Left renal cortex interstitium (tissue), 4 donors: ENCODE results near the gene PLIN4. TPM values are rescaled to one million over a fixed set of nuclear protein-coding genes. Genes with fewer than 3 reads are reported as not detected.
"Not testable (repeated sequence)": the region's sequence is repeated elsewhere in the genome, so short reads cannot be mapped to it uniquely, and the experiment has no call there.

ENCODE experiments used
- DNase-seq, 4 donors: peaks; one replicate each; pipeline ENCODE4 v3.0.0-alpha.2; 2013; ENCODE audit warnings: low read depth in 4 of 4, low spot score in 2 of 4, missing footprints in 1 of 4
- polyA plus RNA-seq, 4 donors: library from polyadenylated mRNA; unstranded; fragments of 120-200 nt; gene quantifications; one replicate each; pipeline ENCODE4 v1.2.1, GENCODE V29; 2013; ENCODE audit not compliant: insufficient read length in 4 of 4

The PLIN4 gene
- polyA plus RNA-seq, 4 donors, result 0.48 to 2.2 (median 1.1) TPM

GRCh38 chr19:4527377-4527776 lies 9.1 kb upstream of the PLIN4 start:
- not testable (repeated sequence) for DNase-seq

GRCh38 chr19:4525563-4526002 lies 7.3 kb upstream of the PLIN4 start:
- DNase-seq, result no peak

GRCh38 chr19:4524808-4525562 lies 6.7 kb upstream of the PLIN4 start:
- no peak for DNase-seq

- no peak for DNase-seq
Observed at GRCh38 chr19:4523306-4524110, 5.2 kb upstream of the PLIN4 start.

GRCh38 chr19:4522291-4523002 lies 4.2 kb upstream of the PLIN4 start:
- DNase-seq, result no peak

GRCh38 chr19:4521888-4522242 lies 3.6 kb upstream of the PLIN4 start:
- DNase-seq, result no peak

GRCh38 chr19:4521170-4521887 lies 3.0 kb upstream of the PLIN4 start:
- DNase-seq, result no peak

- no peak for DNase-seq
Observed at GRCh38 chr19:4519521-4520277, 1.4 kb upstream of the PLIN4 start.

GRCh38 chr19:4519172-4519496 lies 848 bp upstream of the PLIN4 start:
- DNase-seq, result no peak

GRCh38 chr19:4517451-4518057 lies 732 bp downstream of the PLIN4 start:
- DNase-seq, result no peak

- DNase-seq, result no peak
Observed at GRCh38 chr19:4516939-4517300, 1.4 kb downstream of the PLIN4 start.

- no peak for DNase-seq
Observed at GRCh38 chr19:4516199-4516938, 1.9 kb downstream of the PLIN4 start.

- DNase-seq, result no peak
Observed at GRCh38 chr19:4515732-4516131, 2.6 kb downstream of the PLIN4 start.

GRCh38 chr19:4513248-4513647 lies 5.0 kb downstream of the PLIN4 start:
- no peak for DNase-seq

- no peak for DNase-seq
Observed at GRCh38 chr19:4512070-4512469, 6.2 kb downstream of the PLIN4 start.

GRCh38 chr19:4511300-4512054 lies 6.8 kb downstream of the PLIN4 start:
- DNase-seq, result no peak

GRCh38 chr19:4510435-4511255 lies 7.6 kb downstream of the PLIN4 start:
- no peak for DNase-seq

- no peak for DNase-seq
Observed at GRCh38 chr19:4508698-4509097, 9.6 kb downstream of the PLIN4 start.
